ENCODE data around the gene NCAPH2.

The NCAPH2 gene

GRCh38 chr22:50569041-50569459 is 61.0 kb downstream of the NCAPH2 start:
- no peak overlapping the region for H3K4me3 ChIP-seq (ENCODE audit: low read length)
- no peak for DNase-seq (ENCODE audit: low read depth)
- no peak for TF ChIP-seq CTCF (IDR thresholded peaks at IDR 0.05; ENCODE audit: insufficient read depth, low read depth, low read length, missing control alignments)

- DNase-seq (ENCODE audit: low read depth): no peak
- H3K4me3 ChIP-seq (ENCODE audit: low read length): no peak overlapping the region
- no peak for TF ChIP-seq CTCF (IDR thresholded peaks at IDR 0.05; ENCODE audit: insufficient read depth, low read depth, low read length, missing control alignments)
Observed at GRCh38 chr22:50569896-50570535, 62.0 kb downstream of the NCAPH2 start.

GRCh38 chr22:50570861-50571260 is 62.8 kb downstream of the NCAPH2 start:
- H3K4me3 ChIP-seq (ENCODE audit: low read length): no peak overlapping the region
- DNase-seq (ENCODE audit: low read depth): no peak
- TF ChIP-seq CTCF (IDR thresholded peaks at IDR 0.05; ENCODE audit: insufficient read depth, low read depth, low read length, missing control alignments): no peak

- H3K4me3 ChIP-seq (ENCODE audit: low read length): no peak overlapping the region
- no peak for TF ChIP-seq CTCF (IDR thresholded peaks at IDR 0.05; ENCODE audit: insufficient read depth, low read depth, low read length, missing control alignments)
- no peak for DNase-seq (ENCODE audit: low read depth)
Observed at GRCh38 chr22:50571264-50572175, 63.5 kb downstream of the NCAPH2 start.

- no peak for TF ChIP-seq CTCF (IDR thresholded peaks at IDR 0.05; ENCODE audit: insufficient read depth, low read depth, low read length, missing control alignments)
- no peak overlapping the region for H3K4me3 ChIP-seq (ENCODE audit: low read length)
Observed at GRCh38 chr22:50572965-50573364, 64.9 kb downstream of the NCAPH2 start.

GRCh38 chr22:50573491-50574382 is 65.7 kb downstream of the NCAPH2 start:
- H3K4me3 ChIP-seq (ENCODE audit: low read length): no peak overlapping the region
- no peak for TF ChIP-seq CTCF (IDR thresholded peaks at IDR 0.05; ENCODE audit: insufficient read depth, low read depth, low read length, missing control alignments)
- no peak for DNase-seq (ENCODE audit: low read depth)

More at GRCh38 chr22:50572965-50573364, 64.9 kb downstream of the NCAPH2 start:
- no peak for DNase-seq (ENCODE audit: low read depth)
